ENCODE data around the gene ZNF669.

Gene ZNF669

GRCh38 chr1:247064304-247064703, 39.9 kb downstream of the ZNF669 start:
- DNase-seq (ENCODE audit: low read depth): no peak

GRCh38 chr1:247060771-247061170, 43.4 kb downstream of the ZNF669 start:
- no peak for DNase-seq (ENCODE audit: low read depth)

GRCh38 chr1:247056071-247056470, 48.1 kb downstream of the ZNF669 start:
- DNase-seq (ENCODE audit: low read depth): no peak

- DNase-seq (ENCODE audit: low read depth): no peak
Observed at GRCh38 chr1:247054992-247055415, 49.2 kb downstream of the ZNF669 start.

All from stimulated activated CD8-positive, alpha-beta memory T cell treated with anti-CD3 and anti-CD28 coated beads, Interleukin-7, amount 100 ng/mL, for 24 hours (primary cell).